Stimulated activated CD8-positive, alpha-beta memory T cell treated with anti-CD3 and anti-CD28 coated beads, Interleukin-12 subunit alpha, Interleukin-12 subunit beta, amount 100 ng/mL, for 24 hours (primary cell): ENCODE results near the gene GLS.
"Not testable (repeated sequence)": the region's sequence is repeated elsewhere in the genome, so short reads cannot be mapped to it uniquely, and the experiment has no call there.

Experiments
- DNase-seq: peaks from one replicate; pipeline ENCODE4 v3.0.0-alpha.2; 2020; ENCODE audit errors: extremely low read depth

Gene GLS

DNA sequence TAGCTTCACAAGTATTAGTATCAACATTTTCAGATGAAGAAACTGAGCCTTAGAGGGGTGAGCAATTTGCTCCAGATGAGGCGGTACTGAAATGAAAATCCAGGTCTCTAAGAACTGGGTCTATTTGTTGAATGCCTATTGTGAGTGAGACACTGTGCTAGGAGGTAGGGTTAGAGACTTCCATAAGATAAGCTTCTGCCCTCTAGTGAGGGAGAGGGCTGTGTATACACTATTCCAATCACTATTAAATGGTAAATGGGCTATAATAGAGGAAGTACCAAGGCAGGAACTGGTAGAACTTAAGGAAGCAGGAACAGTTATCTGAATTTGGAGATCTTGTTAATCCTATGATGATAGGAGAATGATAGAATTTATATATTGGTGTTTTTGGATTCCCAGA lies 23.6 kb upstream of the GLS start:
- no peak for DNase-seq

DNA sequence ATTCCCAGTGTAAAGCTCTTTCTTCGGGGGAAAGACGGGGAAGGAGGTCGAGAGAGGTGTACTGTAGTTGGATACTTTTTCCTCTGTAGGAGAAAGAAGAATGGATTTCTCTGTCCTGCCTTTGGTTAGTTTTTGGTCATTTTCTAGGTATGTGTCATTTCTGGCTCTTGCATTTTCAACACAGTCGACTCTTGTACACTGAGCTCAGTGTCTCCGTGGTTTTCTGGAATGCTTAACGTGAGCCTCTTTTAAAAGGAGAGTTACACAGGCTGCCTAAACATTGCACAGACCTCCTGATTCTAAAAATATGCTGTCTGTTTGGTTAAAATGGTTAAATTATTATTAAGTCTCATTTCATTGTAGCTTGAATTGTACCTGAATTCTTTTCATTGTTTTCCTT lies 21.8 kb upstream of the GLS start:
- no peak for DNase-seq

DNA sequence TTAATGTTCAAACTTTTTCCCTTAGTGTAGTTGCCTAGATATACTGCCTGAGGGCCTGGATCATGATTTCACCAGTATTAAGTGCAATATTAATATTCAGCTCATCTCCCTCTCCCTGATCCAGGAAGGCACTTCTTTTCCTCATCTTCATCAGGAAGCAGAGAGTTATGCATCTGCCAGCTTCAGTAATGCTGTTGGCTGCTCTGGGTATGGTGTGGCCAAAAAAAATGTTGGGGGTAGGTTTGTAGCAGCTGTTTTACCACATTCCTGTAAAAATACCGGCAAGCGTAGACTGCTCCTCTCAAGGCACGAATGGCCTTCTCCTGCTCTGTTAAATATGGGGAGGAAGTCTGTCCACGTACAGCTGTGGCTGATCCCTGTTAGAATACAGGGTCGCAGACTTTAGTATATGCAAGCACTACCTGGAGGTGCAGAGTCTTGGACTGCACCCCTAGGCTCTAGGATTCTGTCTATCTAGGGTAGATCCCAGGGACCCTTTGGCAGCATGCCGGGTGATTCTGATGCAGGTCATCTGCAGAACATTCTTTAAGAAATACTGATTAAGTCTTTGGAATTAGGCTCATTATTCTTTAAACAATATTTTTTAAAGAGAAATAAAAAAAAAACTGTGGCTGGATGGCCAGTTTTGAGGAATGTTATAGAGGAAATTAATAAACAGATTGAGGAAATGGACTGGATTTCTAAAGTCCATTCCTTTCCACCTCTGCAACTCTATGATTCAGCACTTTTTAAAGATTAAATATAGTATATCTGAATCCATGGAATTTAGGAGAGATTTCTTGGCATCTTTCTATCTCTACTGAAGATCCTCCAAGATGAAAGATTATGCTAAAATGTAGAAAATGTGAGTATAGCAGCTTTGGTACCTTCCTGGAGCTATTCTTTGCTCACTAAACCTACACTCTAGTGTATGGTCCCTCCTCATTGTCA lies 21.0 kb upstream of the GLS start:
- no peak for DNase-seq

DNA sequence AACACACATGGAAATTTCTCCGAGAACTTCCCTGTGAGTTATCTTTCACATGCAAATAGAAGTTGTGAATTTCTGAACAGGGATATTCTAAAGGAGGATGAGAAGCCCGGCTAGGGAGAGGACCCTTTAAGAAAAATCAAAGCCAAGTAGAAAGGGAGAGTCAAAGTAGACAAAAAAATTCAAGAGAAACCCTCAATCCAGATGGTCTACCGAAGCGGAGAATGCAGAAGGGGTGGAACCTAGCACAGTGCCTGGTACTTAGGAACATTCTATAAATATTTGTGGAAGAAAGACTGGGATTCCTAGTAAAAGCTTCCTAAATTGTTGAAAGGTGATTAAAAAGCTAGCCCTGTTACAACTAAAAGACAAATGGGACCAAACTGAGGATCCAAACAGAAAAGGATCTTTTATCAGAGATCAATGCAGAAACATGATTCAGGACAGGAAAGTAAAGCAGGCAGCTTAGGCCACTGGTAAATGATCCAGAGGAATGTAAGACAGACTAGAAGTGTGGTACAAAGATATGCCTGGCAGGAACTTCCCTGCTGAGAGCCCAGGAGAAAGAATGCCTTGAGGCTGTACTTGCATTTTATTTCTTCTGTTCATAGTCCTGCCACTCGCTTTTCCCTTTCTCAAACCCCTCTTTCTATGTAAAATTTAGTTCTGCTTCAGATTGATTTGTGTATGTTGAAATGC lies 19.5 kb upstream of the GLS start:
- no peak for DNase-seq

DNA sequence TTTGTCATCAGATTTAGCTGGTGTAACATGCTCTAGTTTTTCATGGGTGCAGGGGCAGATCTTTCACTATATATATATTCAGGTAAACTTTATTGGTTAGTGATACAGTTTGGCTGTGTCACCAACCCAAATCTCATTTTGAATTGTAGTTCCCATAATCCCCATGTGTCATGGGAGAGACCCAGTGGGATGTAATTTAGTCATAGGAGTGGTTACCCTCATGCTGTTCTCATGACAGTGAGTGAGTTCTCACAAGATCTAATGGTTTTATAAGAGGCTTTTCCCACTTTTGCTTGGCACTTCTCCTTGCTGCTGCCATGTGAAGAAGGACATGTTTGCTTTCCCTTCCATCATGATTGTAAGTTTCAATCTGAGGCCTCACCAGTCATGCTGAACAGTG lies 18.5 kb upstream of the GLS start:
- DNase-seq = not testable (repeated sequence)

DNA sequence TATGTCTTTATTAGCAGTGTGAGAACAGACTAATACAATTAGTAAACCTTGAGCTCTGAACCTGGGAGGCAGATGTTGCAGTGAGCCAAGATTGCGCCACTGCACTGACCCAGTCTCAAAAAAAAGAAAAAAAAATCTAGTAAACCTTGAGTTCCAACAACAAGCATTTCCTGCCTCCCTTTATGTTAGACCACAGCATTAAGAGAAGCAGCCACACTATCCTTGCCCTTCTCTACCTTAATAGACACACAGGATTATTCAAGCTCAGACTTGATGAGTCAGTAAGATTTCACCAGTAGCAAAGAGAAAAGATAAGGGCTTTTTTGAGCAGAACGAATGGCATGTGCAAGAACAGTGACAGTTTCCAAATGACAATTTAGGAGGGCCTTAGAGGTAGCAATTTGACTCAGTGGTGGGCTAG lies 18.0 kb upstream of the GLS start:
- DNase-seq = no peak

DNA sequence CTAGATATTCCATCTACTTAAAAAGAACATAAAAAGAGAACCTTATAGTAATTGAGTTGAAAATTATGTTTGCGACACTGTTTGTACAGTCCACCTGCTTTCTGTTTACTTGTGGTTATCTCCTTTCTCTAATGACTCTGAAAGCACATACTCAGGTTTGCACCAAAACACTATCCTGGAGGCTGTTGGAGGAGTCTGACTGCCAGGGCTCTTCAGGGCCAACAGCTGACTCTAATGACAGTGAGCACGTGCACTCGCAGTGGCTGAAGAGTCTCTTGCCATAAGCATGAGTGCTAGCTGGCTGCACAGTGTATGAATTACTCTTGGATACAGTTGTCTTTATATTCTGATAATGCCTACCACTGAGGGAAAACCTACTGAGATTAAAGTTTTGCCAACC lies 16.7 kb upstream of the GLS start:
- DNase-seq = no peak

DNA sequence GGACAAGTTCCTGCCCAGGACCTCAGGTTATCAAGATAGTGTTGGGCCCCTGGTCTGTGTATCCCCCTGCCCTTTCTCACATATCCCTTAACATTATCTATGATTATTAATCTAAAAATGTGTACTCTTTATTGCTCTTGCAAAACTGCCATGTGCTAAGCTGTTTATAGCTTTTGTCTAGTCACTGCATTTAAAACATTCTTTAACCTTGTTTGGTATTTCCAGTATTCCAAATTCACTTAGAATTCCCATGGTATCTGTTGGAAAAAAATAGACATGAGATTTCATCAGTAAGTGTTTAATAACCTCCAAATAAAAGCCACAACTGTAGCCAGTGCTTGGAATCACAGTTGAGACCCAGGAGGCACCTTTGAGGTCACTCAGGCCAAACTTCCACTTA lies 16.2 kb upstream of the GLS start:
- DNase-seq = no peak

DNA sequence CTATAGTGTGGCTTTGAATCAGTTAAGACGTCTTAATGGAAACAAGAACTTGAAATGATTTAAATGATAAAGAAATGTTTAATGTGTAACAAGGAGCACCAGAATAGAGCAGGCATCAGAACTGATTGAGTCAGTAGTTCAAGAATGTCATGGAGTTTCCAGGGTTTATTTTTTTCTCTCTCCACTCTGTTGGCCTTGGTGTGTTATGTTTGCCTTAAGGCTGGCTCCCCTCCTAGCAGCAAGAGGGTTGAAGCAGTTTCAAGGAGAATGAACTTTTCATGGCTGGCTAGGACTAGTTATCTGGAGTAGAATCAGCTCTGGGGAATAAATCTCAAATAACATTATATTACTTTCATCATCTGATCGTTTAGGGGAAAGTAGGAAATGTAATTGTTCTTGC lies 13.4 kb upstream of the GLS start:
- DNase-seq = no peak

DNA sequence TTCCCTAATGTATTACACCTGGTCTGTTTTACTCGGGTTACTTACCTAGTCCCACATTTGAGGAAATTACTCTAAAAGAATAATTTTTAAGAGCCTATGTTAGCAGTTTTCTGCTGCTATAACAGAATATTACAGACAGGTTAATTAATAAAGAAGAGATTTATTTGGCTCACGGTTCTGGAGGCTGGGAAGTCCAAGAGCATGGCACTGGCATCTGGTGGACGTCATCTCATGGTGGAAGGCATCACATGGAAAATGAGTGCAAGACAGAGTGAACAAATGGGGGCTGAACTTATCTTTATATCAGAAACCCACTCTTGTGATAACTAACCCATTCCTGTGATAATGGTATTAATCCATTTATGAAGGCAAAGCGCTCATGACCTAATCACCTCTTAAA lies 12.8 kb upstream of the GLS start:
- no peak for DNase-seq

DNA sequence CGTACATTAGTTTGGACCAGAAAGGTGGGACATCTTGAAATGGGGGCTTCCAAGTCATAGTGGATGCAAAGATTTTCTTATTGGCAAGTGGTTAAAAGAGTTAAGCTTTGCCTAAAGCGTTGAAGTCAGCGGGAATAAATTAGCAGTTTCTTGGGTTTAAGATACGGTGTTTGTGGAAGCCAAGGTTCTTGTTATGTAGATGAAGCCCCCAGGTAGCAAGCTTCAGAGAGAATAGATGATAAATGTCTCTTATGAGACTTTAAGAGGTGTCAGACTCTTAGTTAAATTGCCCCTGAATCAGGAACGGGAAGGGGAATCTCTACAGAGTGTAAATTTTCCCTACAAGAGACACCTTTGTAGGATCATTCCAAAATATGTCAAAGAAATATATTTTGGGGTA lies 10.9 kb upstream of the GLS start:
- DNase-seq = no peak

DNA sequence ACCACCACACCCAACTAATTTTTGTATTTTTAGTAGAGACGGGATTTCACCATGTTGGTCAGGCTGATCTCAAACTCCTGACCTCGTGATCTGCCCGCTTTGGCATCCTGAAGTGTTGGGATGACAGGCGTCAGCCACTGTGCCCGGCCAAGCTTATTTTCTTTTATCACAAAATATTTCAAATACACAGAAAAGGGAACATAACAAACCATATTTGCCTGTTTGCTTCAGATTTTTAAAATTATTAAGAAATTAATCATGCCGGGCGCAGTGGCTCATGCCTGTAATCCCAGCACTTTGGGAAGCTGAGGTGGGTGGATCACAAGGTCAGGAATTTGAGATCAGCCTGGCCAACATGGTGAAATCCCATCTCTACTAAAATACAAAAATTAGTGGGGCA lies 7.2 kb upstream of the GLS start:
- DNase-seq = not testable (repeated sequence)

DNA sequence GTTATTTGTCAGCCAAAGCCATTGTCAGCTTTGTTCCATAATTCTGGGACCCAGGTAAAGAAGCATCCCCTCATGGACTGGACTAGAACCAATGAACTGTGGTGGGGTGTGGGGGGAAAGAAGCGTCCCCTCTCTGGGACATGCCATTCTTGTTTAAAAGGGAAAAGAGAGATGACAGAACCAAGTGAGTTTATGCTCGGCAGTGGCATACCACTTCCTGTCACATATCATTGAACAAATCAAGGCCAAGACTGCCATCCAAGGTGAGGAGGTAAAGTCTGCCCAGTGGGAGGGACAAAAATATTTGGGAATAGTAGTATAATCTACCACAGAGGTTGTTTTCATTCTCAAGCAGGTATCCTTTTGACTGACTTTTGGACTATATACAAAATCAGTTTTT lies 4.7 kb upstream of the GLS start:
- no peak for DNase-seq

DNA sequence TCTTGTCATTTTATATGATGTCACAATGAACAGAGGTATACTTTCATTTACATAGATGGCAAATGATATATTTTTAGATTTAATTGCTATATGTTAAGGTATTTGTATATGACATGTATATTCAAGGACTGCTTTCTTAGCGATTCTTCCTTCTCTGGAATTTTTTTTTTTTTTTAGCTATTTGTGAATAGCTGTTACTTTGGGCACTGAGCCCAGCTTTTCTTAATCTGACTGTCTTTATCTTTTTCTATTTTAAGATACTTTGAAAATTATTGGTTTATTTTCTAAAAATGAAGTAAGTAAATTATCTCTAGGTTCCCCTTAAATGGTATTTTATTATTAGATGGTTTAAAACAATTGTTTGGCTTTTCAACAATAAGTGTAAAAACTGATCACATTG lies 4.0 kb upstream of the GLS start:
- DNase-seq = no peak

DNA sequence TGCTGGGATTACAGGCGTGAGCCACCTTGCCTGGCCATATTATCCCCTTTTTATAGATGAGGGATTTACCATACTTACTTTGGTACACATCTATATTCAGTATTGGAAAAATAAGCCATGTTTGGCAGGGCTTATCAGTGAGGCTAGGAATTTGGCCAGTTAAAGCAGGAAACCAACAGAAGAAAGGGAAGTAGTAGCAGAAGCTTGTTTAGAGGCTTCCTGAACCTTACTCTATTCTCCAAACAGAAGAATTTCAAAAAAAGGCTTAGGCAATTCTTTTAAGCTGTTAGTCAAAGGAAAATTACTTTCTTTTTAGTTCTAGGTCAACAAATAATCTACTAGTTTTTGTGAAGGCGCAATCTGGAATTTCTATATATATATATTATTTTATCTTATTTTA lies 3.2 kb upstream of the GLS start:
- DNase-seq = no peak

DNA sequence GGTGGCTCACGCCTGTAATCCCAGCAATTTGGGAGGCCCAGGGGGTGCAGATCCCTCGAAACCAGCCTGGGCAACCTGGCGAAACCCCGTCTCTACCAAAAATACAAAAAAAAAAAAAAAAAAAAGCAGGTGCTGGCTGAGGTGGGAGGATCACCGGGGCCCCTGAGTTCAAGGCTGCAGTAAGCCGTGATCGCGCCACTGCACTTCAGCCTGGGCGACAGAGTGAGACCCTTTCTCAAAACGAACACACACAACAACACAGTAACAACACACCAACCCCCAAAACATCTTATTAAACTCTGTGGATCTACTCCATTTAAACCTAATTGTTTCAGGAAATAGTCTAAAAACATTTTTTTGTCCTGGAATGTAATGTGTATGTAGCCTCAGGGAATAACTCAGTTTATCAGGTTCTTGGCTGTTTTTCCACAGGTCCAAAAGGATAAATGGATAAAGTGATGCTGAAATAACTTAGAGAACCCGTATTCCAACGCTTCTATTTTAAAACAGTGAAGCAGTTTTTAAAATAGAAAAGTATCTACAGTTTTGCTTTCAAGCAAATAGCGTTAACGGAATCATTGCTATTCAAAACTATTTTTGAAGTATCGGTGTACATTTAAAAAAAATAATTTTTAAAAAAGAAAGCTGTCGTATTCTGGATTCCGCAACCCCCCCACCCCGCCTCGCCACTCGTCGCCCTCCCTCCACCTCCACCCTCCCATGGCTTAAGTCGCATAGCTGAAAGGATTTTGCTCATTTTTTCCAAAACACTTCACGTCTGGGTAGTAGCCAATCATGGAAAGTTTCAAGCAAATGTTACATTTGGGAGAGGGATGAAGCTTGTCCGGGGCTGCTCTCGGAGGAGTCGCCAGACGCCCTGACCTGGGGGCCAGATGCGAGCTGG lies 895 bp upstream of the GLS start:
- DNase-seq = no peak

DNA sequence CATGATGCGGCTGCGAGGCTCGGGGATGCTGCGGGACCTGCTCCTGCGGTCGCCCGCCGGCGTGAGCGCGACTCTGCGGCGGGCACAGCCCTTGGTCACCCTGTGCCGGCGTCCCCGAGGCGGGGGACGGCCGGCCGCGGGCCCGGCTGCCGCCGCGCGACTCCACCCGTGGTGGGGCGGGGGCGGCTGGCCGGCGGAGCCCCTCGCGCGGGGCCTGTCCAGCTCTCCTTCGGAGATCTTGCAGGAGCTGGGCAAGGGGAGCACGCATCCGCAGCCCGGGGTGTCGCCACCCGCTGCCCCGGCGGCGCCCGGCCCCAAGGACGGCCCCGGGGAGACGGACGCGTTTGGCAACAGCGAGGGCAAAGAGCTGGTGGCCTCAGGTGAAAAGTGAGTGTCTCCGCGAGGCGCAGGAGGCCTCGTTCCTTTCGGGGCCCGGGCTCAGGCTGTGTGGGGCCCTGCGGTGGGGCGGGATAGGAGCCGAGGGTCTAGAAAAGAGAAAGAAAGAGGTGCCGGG lies 520 bp downstream of the GLS start:
- no peak for DNase-seq

DNA sequence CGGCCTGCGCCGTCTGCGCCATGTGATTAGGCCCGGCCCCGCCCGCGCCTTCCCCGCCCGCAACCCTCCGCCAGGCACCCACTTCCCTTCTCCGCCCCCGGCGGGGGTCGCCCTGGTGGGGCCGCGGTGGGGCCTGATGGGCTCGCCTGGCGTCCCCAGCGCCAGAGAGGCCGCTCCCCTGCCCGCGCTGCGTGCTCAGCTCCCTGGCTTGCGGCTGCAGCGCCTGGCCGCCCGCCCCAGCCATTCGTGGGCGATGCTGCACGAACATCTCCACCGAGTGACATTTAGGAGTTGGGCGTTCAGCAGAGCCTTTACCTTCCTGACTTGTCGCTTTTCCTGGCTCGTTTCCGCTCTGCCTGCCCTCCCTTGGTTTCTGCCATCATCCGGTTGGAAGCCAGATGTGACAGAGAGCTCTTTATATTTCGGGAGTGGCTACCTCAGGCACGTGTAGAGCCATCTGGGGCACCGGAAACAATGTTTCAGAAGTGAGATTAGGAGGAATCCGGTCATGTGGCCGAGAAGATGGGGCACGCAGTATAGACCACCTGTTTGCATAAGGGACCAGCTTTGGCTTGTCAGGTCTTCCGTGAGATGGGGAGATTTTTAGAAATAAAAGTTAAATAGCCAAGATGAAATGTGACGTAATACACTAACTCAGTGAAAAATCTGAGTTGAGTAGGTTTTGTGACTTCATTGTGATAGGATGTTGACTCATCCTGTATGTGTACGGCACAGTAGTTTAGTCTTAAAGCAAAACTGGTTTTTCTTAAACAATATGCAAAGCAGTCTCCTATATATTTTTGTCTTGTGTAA lies 1.2 kb downstream of the GLS start:
- DNase-seq = peak; percentile 37

DNA sequence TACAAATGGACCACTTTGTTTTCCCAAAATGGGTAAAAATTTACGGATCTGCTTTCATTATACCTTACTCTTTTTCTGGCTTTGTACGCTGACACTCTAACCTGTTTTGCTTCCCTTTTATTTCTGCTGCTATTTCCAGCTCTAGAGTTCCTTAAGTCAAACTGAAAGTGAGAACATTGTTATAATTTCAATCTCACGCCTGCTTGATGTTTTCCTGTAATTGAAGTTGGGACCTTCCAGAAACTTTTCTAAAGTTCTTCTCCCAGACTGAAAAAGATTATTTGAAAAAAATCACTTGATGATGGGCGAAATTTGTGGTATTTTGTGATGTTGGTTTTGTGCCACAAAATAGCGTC lies 1.8 kb downstream of the GLS start:
- DNase-seq = no peak

DNA sequence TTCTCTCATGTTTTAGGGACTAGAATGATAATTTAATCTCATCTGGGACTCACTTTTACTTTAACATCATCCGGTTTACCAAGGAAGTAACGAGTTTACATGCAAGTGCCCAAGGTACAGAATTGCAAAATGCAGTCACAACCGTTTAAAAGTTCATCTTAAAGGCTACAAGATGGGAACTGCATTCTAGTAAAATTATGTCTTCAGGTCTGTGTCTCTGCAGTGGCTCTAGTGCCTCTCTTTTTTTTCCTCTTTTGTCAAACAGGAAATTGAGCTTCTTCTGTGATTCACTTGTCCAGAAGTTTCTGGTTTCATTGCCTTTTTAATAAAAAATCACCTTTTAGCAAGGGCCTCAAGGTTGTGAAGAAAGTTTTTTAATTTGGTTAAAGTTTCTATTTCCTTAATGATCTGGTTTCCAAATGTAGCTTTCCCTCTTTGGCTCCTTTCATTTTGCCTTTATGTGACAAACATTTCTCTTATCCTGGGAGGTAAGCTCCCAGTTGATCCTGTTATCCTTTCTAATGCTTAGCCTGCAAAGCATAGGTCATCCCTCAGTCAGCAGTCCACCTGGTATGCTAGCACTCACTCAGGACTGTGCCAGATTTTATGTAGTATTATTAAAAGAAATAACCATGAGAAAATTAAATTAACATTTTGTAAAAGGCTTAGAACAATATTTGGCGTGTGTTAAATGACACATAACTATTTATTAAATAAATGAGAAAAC lies 2.4 kb downstream of the GLS start:
- no peak for DNase-seq

DNA sequence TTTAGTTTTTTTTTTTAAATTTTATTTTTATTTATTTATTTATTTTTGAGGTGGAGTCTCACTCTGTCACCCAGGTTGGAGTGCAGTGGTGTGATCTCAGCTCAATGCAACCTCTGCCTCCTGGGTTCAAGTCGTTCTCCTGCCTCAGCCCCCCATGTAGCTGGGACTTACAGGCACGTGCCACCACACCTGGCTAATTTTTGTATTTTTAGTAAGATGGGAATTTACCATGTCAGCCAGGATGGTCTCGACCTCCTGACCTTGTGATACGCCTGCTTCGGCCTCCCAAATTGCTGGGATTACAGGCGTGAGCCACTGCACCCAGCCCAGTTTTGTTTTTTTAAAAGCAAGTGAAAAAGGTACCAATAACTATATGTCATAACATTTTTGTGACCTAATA lies 5.2 kb downstream of the GLS start:
- DNase-seq = not testable (repeated sequence)
